GM21825 (cell line): ENCODE results near the gene MEF2C.

Experiments used
- ATAC-seq: cut with Tn5 transposase; IDR thresholded peaks from one replicate; pipeline ENCODE4 v1.9.1; 2021; ENCODE audit warnings: mild to moderate bottlenecking, moderate library complexity; ENCODE audit not compliant: unreplicated experiment

Gene MEF2C

GRCh38 chr5:88676637-88677375 is 206.2 kb downstream of the MEF2C start:
- no peak for ATAC-seq

DNA sequence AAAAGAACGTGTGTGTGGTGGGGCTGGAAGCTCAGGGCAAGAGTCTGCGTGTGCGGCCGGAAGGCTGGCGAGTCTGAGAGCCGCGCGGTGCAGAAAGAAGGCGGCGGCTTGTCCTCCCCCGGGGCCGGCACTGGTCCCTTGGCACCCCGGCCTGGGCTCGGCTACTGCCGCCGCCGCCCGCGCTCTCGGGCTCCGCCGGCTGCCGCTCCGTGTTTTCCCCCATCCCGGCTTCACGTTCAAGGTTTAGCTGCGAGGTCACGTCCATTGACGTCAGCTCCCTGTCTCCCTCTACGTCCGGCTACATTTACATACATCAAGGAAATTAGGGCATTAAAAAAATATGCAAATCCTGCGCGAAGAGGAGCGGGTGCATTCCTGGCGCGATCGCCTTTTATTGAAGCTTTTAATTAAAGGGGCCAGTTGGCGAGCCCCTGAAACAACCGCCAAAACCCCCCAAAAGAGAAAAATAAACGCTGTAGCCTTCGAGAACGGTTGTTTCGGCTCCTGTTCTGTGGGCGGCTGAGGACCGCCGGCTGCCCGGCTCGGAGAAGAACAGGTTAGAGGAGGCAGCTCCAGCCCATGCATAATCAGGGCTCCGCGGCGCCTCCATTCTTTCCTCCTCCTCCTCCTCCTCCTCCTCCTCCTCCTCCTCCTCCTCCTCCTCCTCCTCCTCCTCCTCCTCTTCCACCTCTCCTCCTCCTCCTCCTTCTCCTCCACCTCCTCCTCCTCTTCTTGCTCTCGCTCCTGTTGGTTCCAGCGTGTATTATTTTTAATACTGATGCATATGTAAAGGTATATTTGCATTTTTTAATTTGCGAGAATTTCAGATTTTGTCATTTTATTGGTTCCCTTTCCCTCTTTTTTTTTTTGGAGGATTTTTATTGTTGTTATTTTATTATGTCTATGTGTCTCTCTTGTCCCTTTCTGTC is 207.0 kb downstream of the MEF2C start:
- ATAC-seq, result peak; percentile 39

GRCh38 chr5:88675168-88675707 is 207.7 kb downstream of the MEF2C start:
- ATAC-seq, result no peak

GRCh38 chr5:88674356-88675167 is 208.4 kb downstream of the MEF2C start:
- peak; percentile 77 for ATAC-seq

- no peak for ATAC-seq
These were observed 209.5 kb downstream of the MEF2C start for GRCh38 chr5:88673253-88674105.

DNA sequence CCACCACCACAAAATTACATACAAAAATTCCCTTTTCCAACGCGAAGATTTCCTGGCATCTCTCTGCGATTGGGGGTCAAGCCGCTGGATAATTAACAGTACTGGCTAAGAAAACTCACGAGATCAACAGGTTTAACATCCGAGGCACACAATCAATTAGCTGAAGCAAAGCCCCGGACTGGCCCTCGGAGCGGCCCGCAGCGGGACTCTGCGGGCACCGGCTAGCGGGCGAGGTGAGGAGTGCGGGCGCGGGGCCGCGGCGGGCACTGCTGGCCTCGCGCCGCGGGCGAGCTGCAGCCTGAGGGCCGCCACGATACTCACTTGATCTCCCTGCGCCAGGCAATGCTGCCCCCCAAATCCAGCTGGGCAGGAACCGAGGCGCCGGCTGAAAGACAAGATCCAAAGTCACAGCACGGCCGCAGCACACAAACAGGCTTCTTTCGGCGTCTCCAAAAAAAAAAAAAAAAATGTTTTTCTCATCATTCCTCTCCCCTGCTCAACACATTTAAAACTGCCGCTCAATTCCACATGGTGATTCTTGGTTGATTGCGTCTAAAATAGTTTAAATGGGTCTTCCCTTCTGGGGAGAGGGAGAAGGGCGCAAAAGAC is 210.2 kb downstream of the MEF2C start:
- no peak for ATAC-seq

- no peak for ATAC-seq
These were observed 211.2 kb downstream of the MEF2C start for GRCh38 chr5:88671505-88672499.

DNA sequence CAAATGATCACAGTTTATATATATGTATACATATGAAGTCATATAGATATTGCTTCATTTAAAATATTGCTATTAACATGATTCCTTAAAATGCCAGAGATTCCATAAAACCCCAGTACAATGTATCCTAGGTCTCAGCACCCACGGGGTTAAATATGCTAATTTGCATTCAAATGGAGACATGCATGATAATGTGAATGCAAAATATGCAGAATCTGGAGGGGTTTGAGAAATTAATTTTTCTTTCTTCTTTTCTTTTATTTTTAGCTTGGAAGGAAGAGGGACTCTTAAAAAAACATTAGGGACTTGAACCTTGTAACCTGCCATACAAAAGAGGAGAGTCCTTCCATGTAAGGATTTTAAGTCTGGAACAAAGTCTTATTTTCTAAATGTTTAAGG is 211.9 kb downstream of the MEF2C start:
- no peak for ATAC-seq

- ATAC-seq, result no peak
These were observed 212.5 kb downstream of the MEF2C start for GRCh38 chr5:88670461-88670860.

DNA sequence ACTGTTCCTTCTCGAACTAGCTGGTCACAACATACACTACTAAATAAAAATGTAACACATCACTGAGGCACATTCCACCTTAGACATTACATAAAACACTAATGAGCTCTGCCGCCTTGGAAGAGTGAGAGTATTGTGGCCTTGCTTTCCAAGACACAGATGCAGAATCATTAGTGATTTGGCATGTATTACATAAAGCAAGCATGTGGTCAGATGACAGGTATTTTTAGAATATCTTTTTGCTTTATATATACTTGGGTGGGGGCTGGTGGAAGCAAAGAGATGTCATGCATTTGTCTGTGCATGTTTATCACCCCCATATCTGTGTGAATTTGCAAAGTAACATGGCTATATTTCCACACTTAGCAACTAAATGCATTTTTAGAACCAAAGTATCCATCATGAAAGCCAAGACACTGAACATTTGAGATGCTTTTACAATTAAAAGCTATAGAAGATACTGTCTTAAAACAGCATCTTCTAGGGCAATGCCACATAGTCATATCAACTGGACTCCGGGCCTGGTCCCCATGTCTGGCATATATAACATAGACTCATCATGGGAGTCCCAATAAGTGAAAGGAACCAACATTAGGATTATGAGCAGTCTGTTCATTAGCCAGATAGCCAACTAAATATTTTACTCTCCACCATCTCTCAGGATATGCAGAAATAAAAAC is 213.5 kb downstream of the MEF2C start:
- ATAC-seq, result no peak

DNA sequence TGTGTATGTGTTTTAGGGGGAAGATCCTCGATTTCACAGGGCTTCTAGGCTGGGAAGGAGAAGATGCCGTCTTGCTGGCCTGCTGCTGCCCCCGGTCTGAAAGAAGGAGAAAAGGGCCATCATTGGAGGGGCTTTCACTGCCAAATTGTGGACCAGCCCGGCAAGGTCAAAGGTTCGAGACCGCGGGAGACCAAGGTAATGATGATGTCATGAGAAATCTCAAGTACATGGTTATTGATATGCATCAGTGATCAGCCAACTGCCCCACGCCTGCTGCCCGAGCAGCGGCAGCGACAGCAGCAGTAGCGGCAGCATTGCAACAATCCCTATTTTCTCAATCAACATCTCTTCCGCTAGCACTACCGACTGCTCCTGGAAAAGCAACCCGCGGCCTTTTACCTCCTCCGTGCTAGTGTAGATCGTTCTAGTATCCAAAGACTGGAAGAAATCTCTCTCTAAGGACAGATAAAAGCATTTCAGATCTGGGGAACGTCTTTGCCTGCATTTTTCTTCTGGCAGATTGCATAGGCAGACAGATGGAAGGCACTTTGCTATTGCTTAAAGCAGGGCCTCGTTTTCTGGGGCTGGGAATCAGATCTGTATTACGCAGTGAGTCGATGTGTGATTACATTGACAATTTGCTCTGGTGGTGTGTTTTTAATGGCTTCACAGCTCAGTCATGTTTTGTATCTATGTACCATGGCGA is 215.3 kb downstream of the MEF2C start:
- ATAC-seq, result peak; percentile 13
